GM18526 (cell line): ENCODE measurements around the gene PRIM2.
A peak's percentile ranks its signal among the peaks of the same experiment; 100 is the strongest.

ENCODE experiments used
- POLR2A ChIP-seq: IDR thresholded peaks from 3 replicates; pipeline ENCODE4 v1.6.1; 2011; ENCODE audit not compliant: insufficient read length; ENCODE audit errors: extremely low read depth

The PRIM2 gene

GRCh38 chr6:57306273-57306672, 11.2 kb upstream of the PRIM2 start:
- TF ChIP-seq POLR2A, result no peak

GRCh38 chr6:57307850-57308249, 9.6 kb upstream of the PRIM2 start:
- TF ChIP-seq POLR2A, result no peak

- TF ChIP-seq POLR2A, result no peak
Measured at GRCh38 chr6:57310817-57311157, 6.6 kb upstream of the PRIM2 start.

DNA sequence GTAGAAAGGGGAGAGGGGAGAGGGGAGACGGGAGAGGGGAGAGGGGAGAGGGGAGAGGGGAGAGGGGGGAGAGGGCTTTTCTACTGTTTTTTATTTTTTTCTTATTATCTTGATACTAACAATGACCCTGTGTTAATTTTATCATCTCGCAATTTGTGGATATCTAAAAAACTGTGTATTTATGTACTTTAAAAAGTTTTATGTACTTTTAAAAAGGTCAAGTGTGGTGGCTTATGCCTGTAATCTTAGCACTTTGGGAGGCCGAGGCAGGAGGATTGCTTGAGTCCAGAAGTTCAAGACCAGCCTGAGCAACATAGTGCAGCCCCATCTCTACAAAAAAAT, 5.5 kb upstream of the PRIM2 start:
- TF ChIP-seq POLR2A, result no peak

DNA sequence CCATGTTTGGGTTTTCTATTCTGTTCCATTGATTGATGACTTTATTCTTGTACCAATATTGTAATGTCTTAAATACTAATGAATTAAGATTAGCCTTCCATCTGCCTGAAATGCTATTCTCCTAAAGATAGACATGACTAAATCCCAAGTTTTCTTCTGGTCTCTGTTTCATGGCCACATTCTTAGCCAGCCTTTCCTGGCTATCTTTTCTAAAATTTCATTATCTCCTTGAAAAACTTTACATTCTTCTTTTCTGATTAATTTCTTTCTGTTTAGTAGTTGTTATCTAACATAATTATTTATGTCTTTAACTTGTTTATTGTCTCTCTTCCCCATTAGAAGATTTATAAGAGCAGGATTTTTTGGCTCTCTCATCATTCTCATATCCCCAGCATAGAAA, 4.4 kb upstream of the PRIM2 start:
- TF ChIP-seq POLR2A, result no peak

- no peak for TF ChIP-seq POLR2A
Measured at GRCh38 chr6:57313711-57314471, 3.5 kb upstream of the PRIM2 start.

DNA sequence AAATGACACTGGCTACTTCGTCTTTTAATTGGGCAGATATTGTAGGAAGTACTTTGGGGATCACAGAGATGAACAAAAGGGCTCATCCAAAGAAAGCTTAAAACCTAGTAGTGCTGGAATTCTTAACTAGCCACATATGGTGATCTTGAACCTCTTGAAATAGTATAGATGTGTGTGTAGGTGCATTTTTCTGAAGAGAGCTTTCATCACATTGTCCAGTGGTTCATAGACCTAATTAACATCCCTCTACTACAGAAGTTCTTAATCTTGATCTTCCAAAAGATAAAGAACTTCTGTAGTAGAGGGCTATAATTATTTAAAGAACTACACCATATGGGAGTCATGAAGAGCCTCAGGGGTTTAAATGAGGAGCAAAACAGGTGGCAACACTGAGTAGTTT, 2.3 kb upstream of the PRIM2 start:
- TF ChIP-seq POLR2A, result no peak

DNA sequence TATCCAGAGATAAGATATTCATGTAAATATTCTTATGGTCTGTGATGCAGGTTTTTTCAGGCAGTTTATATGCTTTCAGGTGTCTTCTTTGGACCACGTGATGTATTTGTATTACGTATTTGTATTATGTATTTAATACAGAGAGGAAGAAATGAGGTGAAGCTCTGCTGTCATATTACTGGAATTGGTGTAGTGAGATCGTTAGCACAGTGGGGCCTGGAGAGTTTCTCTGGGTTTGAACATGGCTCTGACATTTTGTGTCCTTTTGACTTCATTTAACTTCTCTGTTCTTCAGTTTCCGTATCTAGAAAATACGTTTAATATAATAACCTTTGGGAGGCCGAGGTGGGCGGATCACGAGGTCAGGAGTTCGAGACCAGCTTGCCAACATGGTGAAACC, 1.6 kb upstream of the PRIM2 start:
- no peak for TF ChIP-seq POLR2A

DNA sequence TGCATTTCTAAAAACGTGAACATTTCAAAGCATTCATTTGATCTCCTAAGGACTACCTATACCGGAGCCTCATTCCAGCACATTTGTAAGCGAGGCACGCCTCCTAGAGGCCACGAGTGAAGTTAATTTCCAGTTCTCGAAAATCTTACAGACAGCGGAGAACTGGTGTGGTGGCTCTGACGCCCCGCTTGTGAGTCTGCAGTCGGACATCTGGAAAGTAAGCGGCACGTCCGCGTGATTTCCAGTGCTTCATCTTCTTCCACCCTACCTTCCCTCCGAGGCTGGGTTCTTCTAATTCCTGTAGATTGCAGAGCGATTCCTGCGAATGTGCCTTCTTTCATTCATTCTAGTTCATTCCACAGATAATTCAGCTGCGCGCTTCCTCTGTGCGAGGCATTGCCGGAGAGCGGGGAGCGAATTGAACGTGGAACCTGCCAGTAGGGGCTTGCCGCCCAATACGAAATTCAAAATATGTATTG, 810 bp upstream of the PRIM2 start:
- TF ChIP-seq POLR2A, result peak; percentile 36

- no peak for TF ChIP-seq POLR2A
Measured at GRCh38 chr6:57324538-57324937, 7.1 kb downstream of the PRIM2 start.

DNA sequence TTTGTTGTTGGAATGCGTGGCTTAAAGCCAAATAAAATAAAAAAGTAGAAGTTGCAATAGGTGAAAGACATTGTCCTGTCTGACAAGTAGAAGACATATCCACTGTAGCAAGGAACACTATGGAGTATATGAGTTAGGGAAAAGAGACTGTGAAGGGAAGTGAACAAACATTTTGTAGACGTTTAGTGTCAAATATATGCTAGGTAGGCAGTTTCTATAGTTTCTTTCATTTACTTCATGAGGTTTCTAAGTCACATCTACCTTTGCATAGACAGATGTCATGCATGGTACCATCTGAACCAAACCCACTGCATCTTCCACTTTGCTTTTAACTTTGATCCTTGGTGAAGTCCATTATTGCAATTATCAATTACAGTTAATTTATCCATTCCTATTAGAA, 9.9 kb downstream of the PRIM2 start:
- TF ChIP-seq POLR2A, result no peak

DNA sequence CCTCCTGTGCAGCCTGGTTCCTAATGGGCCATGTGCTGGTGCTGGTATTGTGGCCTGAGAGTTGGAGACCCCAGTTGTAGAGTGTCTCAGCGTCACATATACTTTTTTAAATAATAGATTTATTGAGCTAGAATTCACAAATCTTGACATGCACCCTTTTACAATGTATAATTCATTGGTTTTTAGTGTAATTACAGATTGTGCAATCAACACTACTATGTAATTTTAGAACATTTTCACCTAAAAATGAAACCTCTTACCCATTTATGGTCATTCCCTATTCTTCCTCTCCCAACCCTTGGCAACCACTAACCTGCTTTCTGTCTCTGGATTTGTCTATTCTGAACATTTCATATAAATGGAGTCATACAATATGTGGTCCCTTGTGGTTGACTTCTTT, 10.6 kb downstream of the PRIM2 start:
- TF ChIP-seq POLR2A, result no peak

GRCh38 chr6:57329933-57330332, 12.5 kb downstream of the PRIM2 start:
- no peak for TF ChIP-seq POLR2A

GRCh38 chr6:57342148-57342669, 24.8 kb downstream of the PRIM2 start:
- no peak for TF ChIP-seq POLR2A

DNA sequence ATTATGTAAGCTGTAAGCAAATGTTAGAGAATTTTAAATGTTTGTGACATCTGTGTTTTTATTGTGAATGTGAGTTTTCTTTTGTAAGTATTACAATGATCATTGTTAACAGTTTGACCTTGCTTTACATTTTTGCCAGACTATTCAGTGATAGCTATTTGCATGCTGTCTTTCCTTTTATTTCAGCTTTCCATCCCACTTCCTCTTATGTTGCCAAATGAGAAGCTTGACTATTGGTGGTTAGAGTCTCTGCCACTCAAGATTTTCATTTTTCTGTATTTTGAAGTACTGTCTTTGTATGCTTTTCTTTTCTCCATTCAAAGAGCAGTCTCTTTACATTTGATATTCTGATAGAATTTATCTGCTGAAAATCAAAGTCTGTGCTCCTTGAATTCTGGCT, 104.1 kb downstream of the PRIM2 start:
- TF ChIP-seq POLR2A, result no peak

- TF ChIP-seq POLR2A, result no peak
Measured at GRCh38 chr6:57423468-57423867, 106.0 kb downstream of the PRIM2 start.

- no peak for TF ChIP-seq POLR2A
Measured at GRCh38 chr6:57432157-57432556, 114.7 kb downstream of the PRIM2 start.

GRCh38 chr6:57432919-57433684, 115.7 kb downstream of the PRIM2 start:
- no peak for TF ChIP-seq POLR2A
